ENCODE measurements around the gene MAP4K2. TPM values are rescaled to one million over a fixed set of nuclear protein-coding genes. Genes with fewer than 3 reads are reported as not detected.
A peak's percentile ranks its signal among the peaks of the same experiment; 100 is the strongest.

MAP4K2 gene
- total and polyA plus RNA-seq, 2 of the 13 experiments (the other 11 are each of a cell fraction or from before 2014, with no cell fraction given), result 8.3 to 17.6 TPM

DNA sequence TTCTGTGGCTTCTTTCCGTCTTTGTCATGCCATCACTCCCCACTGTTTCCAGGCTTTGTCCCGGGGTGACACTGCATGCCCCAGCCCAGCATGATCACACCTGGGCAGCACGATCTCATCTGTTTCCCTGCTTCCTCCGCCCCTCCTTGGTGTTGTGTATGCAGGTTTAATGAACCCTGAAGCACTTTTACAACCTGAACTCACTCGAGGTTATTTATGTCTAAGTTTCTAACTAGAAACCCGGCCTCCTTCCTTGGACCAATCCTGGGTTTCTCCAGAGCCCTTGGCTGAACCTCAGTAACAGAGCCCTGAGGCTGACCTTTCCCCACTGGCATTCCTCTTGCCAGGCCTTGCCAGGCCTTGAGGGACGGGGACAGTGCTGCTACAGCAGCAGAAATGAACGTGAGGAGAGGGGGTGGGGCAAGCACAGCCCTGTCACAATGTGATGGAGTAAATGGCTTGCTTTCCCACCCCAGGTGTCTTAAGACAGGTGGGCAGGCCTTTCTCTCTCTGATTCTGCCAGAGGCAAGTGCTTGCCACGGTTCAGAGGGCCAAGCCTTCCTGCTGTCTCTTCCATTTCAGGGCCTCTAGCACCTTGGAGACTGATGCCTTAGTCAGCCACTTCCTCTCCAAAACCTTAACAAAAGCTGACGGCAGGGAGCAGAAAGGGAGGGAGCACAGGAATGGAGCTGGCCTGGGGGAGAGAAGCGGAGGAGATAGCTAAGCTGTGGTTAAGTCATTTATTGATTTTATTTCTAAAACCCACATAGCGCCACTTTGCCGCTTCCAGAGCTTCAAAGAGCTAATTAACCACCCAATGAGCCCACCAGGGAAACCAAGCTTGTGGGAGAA, 40.1 kb downstream of the MAP4K2 start (continued):
- TF ChIP-seq, protein P1, sequence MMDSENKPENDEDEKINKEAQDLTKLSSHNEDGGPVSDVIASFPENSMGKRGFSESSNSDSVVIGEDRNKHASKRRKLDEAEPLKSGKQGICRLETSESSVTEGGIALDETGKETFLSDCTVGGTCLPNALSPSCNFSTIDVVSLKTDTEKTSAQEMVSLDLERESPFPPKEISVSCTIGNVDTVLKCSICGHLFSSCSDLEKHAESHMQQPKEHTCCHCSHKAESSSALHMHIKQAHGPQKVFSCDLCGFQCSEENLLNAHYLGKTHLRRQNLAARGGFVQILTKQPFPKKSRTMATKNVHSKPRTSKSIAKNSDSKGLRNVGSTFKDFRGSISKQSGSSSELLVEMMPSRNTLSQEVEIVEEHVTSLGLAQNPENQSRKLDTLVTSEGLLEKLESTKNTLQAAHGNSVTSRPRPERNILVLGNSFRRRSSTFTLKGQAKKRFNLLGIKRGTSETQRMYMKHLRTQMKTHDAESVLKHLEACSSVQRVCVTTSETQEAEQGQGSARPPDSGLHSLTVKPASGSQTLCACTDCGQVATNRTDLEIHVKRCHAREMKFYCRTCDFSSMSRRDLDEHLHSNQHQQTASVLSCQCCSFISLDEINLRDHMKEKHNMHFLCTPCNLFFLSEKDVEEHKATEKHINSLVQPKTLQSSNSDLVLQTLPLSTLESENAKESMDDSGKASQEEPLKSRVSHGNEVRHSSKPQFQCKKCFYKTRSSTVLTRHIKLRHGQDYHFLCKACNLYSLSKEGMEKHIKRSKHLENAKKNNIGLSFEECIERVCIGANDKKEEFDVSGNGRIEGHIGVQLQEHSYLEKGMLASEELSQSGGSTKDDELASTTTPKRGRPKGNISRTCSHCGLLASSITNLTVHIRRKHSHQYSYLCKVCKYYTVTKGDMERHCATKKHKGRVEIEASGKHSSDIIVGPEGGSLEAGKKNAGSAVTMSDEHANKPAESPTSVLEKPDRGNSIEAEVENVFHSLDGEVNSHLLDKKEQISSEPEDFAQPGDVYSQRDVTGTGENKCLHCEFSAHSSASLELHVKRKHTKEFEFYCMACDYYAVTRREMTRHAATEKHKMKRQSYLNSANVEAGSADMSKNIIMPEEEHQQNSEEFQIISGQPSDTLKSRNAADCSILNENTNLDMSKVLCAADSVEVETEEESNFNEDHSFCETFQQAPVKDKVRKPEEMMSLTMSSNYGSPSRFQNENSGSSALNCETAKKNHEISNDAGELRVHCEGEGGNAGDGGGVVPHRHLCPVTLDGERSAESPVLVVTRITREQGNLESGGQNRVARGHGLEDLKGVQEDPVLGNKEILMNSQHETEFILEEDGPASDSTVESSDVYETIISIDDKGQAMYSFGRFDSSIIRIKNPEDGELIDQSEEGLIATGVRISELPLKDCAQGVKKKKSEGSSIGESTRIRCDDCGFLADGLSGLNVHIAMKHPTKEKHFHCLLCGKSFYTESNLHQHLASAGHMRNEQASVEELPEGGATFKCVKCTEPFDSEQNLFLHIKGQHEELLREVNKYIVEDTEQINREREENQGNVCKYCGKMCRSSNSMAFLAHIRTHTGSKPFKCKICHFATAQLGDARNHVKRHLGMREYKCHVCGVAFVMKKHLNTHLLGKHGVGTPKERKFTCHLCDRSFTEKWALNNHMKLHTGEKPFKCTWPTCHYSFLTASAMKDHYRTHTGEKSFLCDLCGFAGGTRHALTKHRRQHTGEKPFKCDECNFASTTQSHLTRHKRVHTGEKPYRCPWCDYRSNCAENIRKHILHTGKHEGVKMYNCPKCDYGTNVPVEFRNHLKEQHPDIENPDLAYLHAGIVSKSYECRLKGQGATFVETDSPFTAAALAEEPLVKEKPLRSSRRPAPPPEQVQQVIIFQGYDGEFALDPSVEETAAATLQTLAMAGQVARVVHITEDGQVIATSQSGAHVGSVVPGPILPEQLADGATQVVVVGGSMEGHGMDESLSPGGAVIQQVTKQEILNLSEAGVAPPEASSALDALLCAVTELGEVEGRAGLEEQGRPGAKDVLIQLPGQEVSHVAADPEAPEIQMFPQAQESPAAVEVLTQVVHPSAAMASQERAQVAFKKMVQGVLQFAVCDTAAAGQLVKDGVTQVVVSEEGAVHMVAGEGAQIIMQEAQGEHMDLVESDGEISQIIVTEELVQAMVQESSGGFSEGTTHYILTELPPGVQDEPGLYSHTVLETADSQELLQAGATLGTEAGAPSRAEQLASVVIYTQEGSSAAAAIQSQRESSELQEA (CRISPR knock-in tag; IDR thresholded peaks at IDR 0.05; ENCODE audit: not compliant biosample characterization), result no peak
- peak in 1 of 2 experiments; percentile 50; a peak in 2 of 4 replicates for TF ChIP-seq POLR2A (IDR thresholded peaks at IDR 0.05; ENCODE audit: insufficient read depth in 1 of 2, low read depth in 2 of 2, low read length in 2 of 2)
- peak; percentile 55; the same call in 1 of the 2 replicates for TF ChIP-seq AKAP8 (CRISPR knock-in tag; IDR thresholded peaks at IDR 0.05)
